Measurements from ENCODE around the gene HSH2D.
"Not testable (repeated sequence)": the region's sequence is repeated elsewhere in the genome, so short reads cannot be mapped to it uniquely, and the experiment has no call there.

HSH2D gene

DNA sequence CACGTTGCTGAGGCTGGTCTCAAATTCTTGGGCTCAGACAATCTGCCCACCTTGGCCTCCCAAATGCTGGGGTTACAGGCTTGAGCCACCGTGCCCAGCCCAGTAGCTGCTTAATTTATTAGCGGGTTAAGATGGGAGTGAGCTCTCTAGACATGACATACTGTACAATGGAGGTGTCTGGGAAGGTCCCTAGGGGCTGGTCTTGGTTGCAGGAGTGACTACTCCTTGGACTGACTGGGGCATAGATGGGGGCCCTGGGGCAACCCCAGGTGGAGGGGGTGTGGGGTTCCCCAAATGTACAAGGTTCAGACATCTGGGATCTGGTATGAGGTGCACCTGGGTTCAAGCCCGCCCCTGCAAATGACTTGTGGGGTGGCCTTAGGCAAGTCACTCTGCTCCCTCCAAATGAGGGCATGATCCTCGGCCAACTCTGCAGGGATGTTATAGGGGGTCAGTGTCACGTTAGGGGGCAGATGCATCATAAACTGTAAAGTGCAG, 17.0 kb downstream of the HSH2D start:
- DNase-seq = no peak

DNA sequence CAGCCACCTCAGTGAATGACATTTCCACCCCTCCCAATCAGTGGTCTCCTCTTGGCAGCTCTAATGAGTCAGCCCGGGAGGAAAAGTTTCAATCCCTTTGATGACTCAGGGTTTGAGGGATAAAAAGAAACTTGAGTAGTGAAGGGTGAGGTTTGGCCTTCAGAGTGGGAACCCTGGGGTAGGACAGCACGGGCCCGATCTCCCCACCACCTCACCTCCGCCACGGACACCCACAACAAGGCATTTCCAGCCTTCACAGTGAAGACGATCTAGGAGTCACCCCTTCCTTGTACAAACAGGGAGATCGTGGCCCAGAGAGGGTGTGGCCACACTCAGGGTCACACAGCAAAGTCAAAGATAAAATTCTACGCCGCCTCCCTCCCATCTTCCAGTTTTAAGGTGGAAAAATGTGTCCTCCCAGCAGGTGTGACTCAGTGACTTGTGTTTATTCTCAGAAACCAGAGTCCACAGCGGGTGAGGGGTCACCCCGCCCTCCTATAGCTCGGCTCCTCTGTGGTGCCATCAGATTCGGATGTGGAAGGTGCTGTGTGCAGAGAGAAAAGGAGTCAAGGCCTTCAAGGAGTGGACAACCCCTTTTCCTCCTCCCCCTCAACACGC, 17.6 kb downstream of the HSH2D start:
- peak; percentile 15 for DNase-seq

DNA sequence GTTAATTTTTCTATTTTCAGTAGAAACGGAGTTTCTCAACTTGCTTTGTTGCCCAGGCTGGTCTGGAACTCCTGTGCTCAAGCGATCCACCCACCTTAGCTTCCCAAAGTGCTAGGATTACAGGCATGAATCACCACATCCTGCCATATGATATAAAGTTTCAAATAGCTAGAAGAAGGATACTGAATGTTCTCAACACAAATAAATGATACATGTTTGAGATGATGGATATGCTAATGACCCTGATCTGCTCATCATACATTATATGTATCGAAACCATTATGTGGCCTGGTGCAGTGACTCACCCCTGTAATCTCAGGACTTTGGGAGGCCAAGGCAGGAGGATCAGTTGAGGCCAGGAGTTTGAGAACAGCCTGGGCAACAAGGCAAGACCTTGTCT, 18.4 kb downstream of the HSH2D start:
- peak; percentile 39 for DNase-seq

DNA sequence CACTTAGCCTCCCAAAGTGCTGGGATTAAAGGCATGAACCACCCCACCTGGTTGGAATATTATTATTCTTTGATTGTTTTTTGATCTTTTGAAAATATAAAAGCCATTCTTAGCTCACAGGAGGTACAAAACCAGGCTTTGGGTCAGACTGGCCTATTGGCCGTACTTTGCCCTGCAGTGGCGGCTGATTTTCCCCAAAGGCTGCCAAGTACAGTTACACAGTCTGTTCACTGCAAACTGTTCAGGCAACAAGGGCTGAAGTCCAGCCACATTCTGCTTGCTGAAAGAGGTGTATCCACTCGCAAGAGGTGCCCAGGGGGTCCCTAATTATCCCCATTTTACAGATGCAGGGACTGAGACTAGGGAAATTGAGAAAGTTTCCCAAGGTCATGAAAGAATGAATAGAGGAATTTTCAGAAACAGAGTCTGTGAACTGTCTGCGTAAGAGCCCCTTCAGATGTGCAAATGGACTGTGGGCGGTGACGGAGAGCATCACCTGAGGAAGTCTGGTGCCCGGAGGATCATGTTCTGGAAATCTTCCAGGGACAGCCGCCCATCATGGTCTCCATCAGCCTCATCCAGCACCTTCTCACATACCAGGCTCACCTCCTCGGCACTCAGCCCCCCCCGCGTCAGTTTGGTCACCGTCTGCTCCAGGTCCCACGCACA, 20.9 kb downstream of the HSH2D start:
- no peak for DNase-seq

DNA sequence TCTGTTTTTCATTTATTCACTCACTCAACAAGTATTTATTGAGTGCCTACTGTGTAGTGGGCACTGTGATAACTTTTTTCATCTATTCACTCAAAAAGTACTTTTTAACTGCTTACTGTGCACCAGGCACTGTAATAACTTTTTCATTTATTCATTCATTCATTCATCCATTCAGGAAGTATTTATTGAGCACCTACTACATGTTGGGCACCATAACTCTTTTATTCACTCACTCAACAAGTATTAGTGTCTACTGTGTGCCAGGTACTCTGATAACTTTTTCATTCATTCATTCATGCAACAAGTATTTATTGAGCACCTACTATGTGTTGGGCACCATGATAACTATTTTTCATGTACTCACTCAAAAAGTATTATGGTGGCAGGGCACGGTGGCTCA, 22.9 kb downstream of the HSH2D start:
- no peak for DNase-seq

DNA sequence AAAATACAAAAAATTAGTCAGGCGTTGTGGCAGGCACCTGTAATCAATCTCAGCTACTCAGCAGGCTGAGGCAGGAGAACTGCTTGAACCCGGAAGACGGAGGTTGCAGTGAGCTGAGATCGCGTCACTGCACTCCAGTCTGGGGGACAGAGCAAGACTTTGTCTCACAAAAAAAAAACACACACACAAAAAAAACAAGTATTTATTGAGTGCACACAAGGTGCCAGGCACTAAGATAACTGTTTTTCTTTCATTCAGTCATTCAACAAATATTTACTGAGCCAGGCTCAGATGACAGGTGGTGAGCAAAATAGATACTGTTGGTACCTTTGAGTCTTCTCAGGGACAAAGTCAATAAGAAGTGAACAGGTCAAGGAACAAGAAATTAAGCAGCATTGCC, 23.6 kb downstream of the HSH2D start:
- DNase-seq = peak; percentile 37

DNA sequence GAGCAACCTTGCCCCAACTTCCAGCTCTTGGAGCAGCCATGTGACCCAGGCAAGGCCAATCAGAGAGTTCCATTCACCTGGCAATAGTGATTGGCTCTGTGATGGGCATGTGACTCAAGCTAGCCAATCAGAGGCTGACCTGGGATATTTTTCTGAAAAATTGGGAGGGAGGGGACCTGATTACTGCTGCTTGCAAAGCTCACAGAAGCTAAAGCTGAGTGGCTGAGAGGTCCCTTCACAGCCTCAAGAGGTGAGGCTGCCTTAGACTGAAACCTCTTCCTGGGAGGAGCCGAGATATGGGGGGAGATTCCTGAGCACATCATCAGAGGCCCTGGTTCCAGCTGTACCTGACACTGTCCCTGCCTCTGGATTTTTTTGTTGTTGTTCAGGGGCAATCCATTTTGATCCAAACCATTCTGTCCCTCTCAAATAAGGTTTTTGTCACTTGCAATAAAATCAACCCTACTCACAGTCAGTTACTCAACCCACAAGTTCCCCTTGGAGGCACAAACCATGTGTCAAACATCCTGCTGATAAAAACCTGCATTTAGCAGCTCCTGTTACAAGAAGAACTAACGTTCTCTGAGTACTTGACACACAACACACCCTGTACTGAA, 25.1 kb downstream of the HSH2D start:
- DNase-seq = peak; percentile 14

DNA sequence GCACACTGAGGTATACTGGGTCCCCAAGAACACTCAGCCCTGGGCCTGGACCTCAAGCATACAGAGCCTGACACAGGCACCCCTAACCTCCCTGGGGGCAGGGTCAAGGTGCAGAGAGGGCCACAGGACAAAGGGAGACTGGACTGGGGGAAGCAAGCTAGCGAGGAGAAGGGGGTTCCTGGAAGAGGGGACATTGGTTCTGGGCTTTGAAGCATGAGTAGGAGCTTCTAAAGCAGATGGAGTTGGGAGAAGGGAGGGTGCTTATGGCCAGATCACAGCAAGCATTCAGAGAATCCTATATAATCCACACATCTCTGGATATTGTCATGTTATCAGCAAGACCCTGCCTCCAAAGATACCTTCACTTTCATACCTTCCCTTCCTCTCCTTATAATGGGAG, 26.6 kb downstream of the HSH2D start:
- no peak for DNase-seq

DNA sequence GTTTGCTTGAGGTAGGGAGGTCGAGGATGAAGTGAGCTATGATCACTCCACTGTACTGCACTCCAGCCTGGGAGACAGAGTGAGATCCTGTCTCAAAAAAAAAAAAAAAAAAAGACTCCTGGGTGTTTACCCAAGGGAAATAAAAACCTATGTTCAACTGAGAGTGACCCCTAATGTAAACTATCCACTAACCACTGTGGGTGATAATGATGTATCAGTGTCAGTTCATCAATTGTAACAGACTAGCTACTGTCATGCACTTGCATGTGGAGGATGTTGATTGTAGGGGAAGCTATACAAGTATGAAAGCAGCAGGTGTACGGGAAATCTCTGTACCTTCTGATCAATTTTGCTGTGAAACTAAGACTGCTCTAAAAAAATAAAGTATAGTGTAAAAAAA, 32.5 kb downstream of the HSH2D start:
- no peak for DNase-seq

DNA sequence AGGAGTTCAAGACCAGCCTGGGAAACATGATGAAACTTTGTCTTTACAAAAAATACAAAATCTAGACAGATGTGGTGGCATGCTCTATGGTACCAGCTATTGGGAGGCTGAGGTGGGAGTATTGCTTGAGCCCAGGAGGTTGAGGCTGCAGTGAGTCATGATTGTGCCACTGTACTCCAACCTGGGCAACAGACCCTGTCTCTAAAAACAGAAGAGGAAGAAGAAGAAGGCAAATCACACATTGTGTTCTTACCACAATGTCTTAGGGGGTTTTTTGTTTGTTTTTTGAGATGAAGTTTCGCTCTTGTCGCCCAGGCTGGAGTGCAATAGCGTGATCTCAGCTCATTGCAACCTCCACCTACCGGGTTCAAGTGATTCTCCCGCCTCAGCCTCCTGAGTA, 35.4 kb downstream of the HSH2D start:
- DNase-seq = not testable (repeated sequence)

DNA sequence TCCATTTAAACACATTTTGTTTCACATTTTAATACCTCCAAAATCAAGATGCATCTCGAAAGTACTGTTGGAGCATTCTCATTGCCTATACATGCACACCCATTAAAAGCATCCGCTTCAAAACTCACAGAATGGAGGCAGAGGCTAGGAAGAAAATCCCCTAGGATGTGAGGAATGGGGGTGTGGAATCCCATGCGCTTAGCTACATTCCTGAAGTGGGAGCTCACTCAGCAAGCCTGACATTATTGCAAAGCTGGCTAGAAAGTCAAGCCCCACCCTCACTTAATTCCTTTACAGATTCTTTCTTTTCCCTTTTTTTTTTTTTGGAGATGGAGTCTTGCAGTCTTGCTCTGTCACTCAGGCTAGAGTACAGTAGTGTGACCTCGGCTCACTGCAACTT, 37.1 kb downstream of the HSH2D start:
- DNase-seq = no peak

DNA sequence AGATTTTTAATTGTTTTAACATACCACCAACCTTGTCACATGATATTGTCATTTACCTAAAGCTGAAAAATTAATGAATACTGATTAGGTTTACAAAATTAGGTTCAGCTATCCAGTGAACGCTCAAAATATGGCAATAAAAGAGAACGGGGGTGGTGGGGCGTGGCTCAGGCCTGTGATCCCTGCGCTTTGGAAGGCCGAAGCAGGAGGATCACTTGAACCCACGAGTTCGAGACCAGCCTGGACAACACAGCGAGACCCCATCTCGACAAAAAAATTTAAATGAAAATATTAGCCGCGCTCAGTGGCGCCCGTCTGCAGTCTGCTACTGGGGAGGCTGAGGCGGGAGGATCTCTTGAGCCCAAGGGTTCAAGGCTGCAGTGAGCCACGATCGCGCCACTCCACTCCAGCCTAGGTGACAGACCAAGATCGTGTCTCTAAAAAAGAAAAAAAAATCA, 41.2 kb downstream of the HSH2D start:
- DNase-seq = no peak

DNA sequence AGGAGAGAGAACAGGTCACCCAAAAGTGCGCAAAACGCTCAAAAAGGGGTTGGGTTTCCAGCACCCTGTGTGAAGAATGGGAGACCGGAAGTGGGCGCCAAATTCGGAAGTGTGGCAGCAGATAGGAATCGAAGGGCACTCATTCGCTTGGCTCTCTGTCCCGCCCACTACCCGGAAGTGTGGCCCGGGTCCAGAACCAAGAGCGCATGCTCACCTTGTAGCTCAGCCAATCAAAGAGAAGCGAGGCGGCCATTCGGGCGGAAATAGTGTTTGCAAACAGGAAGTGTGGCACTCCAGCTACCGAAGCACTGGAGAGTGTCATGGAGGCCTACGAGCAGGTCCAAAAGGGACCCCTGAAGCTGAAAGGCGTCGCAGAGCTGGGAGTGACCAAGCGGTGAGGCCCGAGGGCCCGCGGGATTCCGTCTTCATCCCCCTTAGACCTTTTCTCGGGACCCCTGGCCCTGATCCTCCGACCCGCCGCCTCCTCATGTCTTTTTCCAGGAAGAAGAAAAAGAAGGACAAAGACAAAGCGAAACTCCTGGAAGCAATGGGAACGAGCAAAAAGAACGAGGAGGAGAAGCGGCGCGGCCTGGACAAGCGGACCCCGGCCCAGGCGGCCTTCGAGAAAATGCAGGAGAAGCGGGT, 41.8 kb downstream of the HSH2D start, which contains the start of gene FAM32A:
FAM32A (plus strand) TSS at position 288 of the 645 bp plus-strand sequence; CDS start at position 321, 33 bp downstream.
- peak; percentile 98 for DNase-seq

DNA sequence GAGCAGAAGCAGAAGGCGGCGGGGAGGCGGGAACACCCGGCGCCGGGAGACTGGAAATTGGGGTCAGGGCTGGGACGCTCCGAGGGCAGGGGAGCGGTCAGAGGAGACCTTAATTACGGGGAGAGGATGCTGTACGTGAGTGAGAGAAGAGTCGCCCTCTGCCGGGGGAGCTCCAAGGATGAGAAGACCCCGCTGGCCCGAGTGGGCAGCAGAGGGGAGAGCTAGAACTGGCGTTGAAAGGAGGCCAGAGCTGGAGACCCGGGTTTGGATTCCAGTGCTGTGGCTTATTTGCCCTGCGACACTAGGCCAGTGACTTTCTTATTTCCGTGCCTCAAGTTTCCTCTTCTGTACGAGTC, 42.3 kb downstream of the HSH2D start:
- DNase-seq = peak; percentile 46

DNA sequence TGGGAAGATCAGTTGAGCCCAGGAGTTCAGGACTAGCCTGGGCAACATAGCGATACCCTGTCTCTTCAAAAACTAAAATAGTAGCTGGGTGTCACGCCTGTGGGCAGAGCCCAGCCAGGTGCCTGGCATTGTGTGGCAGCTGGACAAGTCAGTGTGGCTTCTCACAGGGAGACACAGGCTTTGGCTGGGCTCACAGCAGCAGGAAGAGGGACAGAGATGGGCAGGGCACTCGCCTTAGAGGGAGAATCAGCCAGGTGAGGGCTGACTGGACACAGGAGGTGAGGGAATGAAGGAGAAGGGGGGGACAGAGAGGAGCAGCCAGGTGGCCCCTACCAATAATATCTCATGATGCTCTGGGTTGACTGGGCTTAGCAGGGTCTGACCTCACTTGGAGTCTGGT, 45.0 kb downstream of the HSH2D start:
- DNase-seq = no peak

DNA sequence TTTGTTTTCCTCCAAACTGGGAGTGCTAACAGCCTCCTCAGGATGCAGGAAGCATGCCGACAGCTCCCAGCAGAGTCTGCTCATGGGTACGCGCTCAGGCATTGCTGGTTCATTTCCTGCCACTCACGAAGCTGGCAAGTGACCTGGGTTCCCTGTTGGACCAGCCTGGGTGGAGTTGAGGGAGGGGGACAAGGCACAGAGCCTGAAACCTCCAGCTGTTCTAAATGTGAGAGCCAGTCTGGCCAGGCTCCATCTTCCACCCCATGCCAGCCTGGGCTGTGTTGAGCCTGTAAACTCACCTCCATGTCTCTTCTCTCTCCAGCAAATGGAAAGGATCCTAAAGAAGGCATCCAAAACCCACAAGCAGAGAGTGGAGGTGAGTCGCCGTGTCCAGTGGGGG, 46.7 kb downstream of the HSH2D start:
- no peak for DNase-seq

DNA sequence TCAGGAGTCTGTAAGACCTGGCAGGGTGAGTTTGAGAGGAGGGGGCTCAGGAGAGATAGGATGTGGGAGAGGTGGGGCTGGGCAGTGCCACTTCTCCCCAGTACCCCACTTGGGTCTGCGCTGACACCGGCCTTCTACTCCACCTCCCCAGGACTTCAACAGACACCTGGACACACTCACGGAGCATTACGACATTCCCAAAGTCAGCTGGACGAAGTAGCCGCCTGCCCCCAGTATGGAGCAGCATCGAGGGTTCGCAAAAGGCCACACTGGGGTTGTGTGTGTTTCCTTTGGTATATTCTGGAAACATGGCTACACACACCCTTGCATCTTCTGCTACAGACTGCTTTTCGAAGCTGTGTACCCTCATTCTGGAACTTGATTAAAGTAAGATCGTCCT, 47.3 kb downstream of the HSH2D start:
- DNase-seq = no peak

DNA sequence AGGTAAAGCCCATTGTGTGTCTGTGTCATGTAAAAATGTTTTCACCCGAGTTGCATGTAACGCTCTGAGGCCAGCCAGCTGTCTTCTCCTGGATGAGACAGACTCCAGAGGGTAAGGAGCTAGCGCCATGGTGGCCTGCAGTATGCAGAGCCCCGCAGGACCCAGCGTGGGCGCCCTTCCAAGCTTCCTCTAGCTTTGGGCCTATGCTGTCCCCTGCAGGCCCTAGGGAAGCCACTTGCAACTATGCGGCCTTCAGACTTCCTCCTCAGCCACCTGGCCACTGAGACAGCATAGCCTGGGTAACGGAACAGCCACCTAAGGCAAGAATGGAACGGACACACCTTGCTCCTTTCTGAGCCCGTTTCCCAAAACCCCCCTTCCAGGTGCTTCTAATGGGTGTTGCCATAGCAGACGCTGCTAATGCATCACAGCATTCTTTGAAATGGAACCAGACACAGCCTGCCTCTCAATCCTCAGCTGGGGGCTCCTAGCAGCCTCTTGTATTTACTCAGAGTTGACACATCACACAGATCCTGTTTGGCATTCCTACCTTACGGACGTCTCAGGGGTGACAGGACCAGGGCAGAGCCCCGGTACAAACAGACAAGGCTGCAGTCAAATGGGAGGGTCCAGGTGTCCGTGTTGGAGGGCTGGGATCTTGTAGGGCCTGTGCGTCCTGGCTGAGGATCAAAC, 47.9 kb downstream of the HSH2D start:
- no peak for DNase-seq

DNA sequence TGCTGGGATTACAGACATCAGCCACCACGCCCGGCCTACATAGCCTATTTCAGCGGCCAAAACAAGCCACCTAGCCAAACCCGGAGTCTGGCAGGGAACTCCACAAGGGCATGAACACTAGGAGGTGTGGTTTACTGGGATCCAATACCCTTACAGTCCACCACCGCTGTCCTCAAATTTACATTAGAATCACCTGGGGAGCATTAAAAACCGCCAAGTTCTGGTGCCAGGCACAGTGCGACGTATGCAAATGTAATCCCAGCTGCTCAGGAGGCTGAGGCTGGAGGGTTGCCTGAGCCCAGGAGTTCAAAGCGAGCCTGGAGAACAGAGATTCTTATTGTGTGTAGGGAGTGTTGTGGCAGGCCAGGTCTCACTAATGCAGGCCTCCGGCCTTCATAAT, 50.0 kb downstream of the HSH2D start:
- no peak for DNase-seq

DNA sequence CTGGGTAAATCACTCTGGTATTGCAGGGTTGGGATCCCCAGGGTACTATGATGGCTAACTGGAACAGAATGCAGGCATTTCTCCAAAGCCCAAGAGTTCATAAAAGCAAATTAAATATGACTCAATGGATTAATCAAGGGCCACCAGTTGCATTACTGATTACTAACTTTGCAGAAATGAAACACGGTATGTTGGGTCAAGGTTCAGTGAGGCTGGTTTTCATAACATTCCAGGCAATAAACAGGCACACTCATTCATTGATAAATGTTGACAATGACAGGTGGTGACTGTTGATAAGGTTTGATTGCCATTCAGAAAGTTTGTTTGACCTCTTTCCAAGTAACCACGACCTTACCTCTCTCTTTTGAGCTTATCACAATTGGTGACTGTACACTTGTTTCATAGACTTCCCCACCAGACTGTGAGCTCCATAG, 53.7 kb downstream of the HSH2D start:
- no peak for DNase-seq

DNA sequence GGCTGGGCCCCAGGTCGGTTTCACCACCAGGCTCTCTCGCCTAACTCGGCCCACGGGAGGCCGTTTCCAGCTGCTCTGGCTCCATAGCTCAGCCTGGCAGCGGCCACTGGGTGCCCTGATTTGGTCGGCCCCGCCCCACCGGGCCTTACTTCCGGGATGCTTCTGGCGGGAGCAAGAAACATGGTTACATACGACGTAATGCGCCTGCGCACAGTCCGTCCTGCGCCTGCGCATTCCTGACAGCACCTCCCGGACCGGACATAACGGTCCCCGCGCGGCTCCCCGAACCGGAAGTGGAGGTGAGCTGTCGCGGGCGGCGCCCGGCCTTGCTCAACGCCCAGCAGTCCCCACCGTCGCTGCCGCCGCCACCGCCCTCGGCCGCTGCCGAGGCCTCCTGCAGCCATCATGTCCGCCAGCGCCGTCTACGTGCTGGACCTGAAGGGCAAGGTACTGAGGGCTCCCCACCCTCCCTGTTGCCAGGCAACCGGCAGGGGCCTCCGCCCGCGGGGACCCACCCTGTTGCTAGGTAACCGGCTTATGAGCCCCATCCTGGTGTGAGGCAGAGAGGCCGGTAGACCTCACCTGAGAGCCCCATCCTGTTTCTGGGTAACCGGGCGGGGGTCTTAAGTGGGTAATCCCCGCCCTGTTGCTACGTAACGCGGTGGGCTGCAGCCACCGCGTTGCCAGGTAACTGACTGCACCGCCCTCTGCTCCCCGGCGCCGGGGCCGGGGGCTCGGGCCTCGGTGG, 54.3 kb downstream of the HSH2D start, which contains the start of gene AP1M1:
AP1M1 (plus strand) TSS at position 290 of the 748 bp plus-strand sequence; CDS start at position 406, 116 bp downstream.
- DNase-seq = peak; percentile 97

DNA sequence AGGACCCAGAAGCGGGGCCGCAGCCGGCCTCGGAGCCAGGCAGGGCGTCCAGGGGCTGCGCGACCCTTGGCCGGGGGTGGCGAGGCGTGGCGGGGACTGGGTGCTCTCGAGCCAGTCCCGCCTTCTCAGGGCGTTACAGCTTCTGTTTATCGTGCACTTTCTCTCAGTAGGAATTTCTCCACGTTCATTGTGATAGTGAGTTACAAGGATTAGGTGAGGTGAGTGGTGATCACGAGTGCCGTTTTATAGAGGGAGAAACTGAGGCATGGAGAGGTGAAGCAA, 54.8 kb downstream of the HSH2D start:
- no peak for DNase-seq
